Measurements from ENCODE around the gene IL23R. TPM values are rescaled to one million over a fixed set of nuclear protein-coding genes. Genes with fewer than 3 reads are reported as not detected.
A peak's percentile ranks its signal among the peaks of the same experiment; 100 is the strongest.

The IL23R gene
- polyA plus RNA-seq, 1 of the 3 experiments (the other 2 are of a cell fraction) = not detected

DNA sequence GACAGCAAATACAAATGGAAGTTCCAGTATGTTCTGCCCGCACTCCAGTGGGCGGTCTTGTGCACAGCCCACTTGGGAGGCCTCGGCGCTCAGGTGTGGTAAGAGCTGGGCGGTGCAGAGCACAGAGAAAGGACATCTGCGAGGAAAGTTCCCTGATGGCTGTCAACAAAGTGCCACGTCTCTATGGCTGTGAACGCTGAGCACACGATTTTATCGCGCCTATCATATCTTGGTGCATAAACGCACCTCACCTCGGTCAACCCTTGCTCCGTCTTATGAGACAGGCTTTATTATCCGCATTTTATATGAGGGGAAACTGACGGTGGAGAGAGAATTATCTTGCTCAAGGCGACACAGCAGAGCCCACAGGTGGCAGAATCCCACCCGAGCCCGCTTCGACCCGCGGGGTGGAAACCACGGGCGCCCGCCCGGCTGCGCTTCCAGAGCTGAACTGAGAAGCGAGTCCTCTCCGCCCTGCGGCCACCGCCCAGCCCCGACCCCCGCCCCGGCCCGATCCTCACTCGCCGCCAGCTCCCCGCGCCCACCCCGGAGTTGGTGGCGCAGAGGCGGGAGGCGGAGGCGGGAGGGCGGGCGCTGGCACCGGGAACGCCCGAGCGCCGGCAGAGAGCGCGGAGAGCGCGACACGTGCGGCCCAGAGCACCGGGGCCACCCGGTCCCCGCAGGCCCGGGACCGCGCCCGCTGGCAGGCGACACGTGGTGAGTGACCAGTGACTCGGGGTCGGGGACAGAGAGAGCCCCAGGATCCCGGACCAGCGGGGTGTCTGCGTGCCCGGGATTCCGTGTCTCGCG lies 141.2 kb downstream of the IL23R start, which contains the start of gene IL12RB2:
Gene IL12RB2 (plus strand): TSS at position 623 of the 810 bp plus-strand sequence. CDS start 12,496 bp downstream, outside the sequence.
- no peaks in the 10 kb centered on the region for H3K9me2 ChIP-seq
- no peak within 1 kb of the TSS for H2AFZ ChIP-seq (ENCODE audit: low read depth)
- H3K4me3 ChIP-seq (ENCODE audit: low read depth in 2 of 2, low read length in 1 of 2) = peak within 1 kb of the TSS in 1 of 2 experiments; percentile 39; a peak in 2 of 4 replicates
- H3K36me3 ChIP-seq (replicated peaks in 1 of 2; ENCODE audit: control insufficient read depth in 1 of 2, insufficient read depth in 2 of 2, low read length in 1 of 2) = no peaks in the 10 kb centered on the region
- DNase-seq = peak; percentile 85
- H3K27me3 ChIP-seq (ENCODE audit: insufficient read depth) = peaks cover 6% of the 10 kb centered on the region; the same call in 1 of the 2 replicates
- no peaks in the 10 kb centered on the region for H3F3A ChIP-seq (replicated peaks; ENCODE audit: insufficient read depth)
- peaks cover 0 to 3% of the 10 kb centered on the region in 2 experiments; a peak in 1 of 4 replicates for H3K4me1 ChIP-seq (ENCODE audit: control insufficient read depth in 1 of 2, insufficient read depth in 2 of 2, low read depth in 1 of 2, low read length in 1 of 2)
- no peak for TF ChIP-seq FOSL2 (IDR thresholded peaks at IDR 0.05; ENCODE audit: borderline replicate concordance, low read depth)
- TF ChIP-seq TCF12 (IDR thresholded peaks at IDR 0.05) = no peak
- TF ChIP-seq, protein P1, sequence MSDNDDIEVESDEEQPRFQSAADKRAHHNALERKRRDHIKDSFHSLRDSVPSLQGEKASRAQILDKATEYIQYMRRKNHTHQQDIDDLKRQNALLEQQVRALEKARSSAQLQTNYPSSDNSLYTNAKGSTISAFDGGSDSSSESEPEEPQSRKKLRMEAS (IDR thresholded peaks at IDR 0.05; ENCODE audit: low read depth) = no peak
- TF ChIP-seq, protein P2, sequence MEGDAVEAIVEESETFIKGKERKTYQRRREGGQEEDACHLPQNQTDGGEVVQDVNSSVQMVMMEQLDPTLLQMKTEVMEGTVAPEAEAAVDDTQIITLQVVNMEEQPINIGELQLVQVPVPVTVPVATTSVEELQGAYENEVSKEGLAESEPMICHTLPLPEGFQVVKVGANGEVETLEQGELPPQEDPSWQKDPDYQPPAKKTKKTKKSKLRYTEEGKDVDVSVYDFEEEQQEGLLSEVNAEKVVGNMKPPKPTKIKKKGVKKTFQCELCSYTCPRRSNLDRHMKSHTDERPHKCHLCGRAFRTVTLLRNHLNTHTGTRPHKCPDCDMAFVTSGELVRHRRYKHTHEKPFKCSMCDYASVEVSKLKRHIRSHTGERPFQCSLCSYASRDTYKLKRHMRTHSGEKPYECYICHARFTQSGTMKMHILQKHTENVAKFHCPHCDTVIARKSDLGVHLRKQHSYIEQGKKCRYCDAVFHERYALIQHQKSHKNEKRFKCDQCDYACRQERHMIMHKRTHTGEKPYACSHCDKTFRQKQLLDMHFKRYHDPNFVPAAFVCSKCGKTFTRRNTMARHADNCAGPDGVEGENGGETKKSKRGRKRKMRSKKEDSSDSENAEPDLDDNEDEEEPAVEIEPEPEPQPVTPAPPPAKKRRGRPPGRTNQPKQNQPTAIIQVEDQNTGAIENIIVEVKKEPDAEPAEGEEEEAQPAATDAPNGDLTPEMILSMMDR (IDR thresholded peaks at IDR 0.05) = no peak
- TF ChIP-seq, protein P3, sequence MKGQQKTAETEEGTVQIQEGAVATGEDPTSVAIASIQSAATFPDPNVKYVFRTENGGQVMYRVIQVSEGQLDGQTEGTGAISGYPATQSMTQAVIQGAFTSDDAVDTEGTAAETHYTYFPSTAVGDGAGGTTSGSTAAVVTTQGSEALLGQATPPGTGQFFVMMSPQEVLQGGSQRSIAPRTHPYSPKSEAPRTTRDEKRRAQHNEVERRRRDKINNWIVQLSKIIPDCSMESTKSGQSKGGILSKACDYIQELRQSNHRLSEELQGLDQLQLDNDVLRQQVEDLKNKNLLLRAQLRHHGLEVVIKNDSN (IDR thresholded peaks at IDR 0.05; ENCODE audit: borderline replicate concordance, low read depth) = no peak
- TF ChIP-seq NFIC (IDR thresholded peaks at IDR 0.05; ENCODE audit: borderline replicate concordance) = no peak
- TF ChIP-seq JUND (IDR thresholded peaks at IDR 0.05) = no peak
- TF ChIP-seq RFX5 (IDR thresholded peaks at IDR 0.05; ENCODE audit: low read length) = no peak
- no peak for TF ChIP-seq FOXJ3 (CRISPR knock-in tag; IDR thresholded peaks at IDR 0.05)
- no peak for TF ChIP-seq ELF1 (IDR thresholded peaks at IDR 0.05)
- TF ChIP-seq EZH2phosphoT487 (IDR thresholded peaks at IDR 0.05; ENCODE audit: borderline replicate concordance, low read depth) = no peak
- TF ChIP-seq MXI1 (IDR thresholded peaks at IDR 0.05; ENCODE audit: low read depth, low read length) = no peak; the same call in 1 of the 2 replicates
- no peak for TF ChIP-seq RCOR1 (IDR thresholded peaks at IDR 0.05; ENCODE audit: low read length)
- no peak for TF ChIP-seq MEF2A (IDR thresholded peaks at IDR 0.05; ENCODE audit: borderline replicate concordance, low read depth)
- TF ChIP-seq, protein P4, sequence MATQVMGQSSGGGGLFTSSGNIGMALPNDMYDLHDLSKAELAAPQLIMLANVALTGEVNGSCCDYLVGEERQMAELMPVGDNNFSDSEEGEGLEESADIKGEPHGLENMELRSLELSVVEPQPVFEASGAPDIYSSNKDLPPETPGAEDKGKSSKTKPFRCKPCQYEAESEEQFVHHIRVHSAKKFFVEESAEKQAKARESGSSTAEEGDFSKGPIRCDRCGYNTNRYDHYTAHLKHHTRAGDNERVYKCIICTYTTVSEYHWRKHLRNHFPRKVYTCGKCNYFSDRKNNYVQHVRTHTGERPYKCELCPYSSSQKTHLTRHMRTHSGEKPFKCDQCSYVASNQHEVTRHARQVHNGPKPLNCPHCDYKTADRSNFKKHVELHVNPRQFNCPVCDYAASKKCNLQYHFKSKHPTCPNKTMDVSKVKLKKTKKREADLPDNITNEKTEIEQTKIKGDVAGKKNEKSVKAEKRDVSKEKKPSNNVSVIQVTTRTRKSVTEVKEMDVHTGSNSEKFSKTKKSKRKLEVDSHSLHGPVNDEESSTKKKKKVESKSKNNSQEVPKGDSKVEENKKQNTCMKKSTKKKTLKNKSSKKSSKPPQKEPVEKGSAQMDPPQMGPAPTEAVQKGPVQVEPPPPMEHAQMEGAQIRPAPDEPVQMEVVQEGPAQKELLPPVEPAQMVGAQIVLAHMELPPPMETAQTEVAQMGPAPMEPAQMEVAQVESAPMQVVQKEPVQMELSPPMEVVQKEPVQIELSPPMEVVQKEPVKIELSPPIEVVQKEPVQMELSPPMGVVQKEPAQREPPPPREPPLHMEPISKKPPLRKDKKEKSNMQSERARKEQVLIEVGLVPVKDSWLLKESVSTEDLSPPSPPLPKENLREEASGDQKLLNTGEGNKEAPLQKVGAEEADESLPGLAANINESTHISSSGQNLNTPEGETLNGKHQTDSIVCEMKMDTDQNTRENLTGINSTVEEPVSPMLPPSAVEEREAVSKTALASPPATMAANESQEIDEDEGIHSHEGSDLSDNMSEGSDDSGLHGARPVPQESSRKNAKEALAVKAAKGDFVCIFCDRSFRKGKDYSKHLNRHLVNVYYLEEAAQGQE (IDR thresholded peaks at IDR 0.05; ENCODE audit: low read depth, low read length) = no peak
- TF ChIP-seq YY1 (IDR thresholded peaks at IDR 0.05; ENCODE audit: low read depth) = no peak
- no peaks in the 10 kb centered on the region for H3K79me2 ChIP-seq (ENCODE audit: insufficient read depth)
- no peaks in the 10 kb centered on the region for H3K9me3 ChIP-seq
- POLR2A ChIA-PET = no interaction called here
- H3K4me2 ChIP-seq = peak within 1 kb of the TSS; percentile 65; the same call in 1 of the 2 replicates
- H3K9ac ChIP-seq = no peak within 1 kb of the TSS
- WGBS (ENCODE audit: low lambda C conversion rate) = 18% methylated on average over 33 of the region's 75 CpGs
- no peaks in the 10 kb centered on the region for H4K20me1 ChIP-seq (ENCODE audit: insufficient read depth)
- no peak within 1 kb of the TSS for H3K27ac ChIP-seq (ENCODE audit: low read depth in 2 of 2, low read length in 1 of 2)
- CTCF ChIA-PET = no interaction called here

Data from SK-N-SH (cell line).